Measurements from ENCODE around the gene MAPK12.

GRCh38 chr22:50224071-50224470 lies 37.4 kb downstream of the MAPK12 start:
- TF ChIP-seq POLR2A (IDR thresholded peaks at IDR 0.05) (no peak), CTCF (IDR thresholded peaks at IDR 0.05) (no peak)

All from Peyer's patch (tissue), 4 donors.